Measurements from ENCODE around the gene XRCC3. TPM values are rescaled to one million over a fixed set of nuclear protein-coding genes. Genes with fewer than 3 reads are reported as not detected.

Gene XRCC3
- total and polyA plus RNA-seq, 7 donors, result 1.8 to 15.7 (median 3.6) TPM

GRCh38 chr14:103739793-103740501 is 24.7 kb upstream of the XRCC3 start:
- DNase-seq, result peak; percentile 60
- peaks cover 0 to 36% (median 7%) of the 10 kb centered on the region in 4 donors for H3K36me3 ChIP-seq

GRCh38 chr14:103739466-103739792 is 24.2 kb upstream of the XRCC3 start:
- Histone ChIP-seq H3K27ac (peak overlapping the region in 1 of 4 donors; percentile 3), H3K36me3 (peaks cover 0 to 38% (median 12%) of the 10 kb centered on the region in 4 donors), H3K4me1 (peaks cover 0 to 34% (median 18%) of the 10 kb centered on the region in 4 donors), H3K4me3 (no peak overlapping the region), H3K27me3 (no peaks in the 10 kb centered on the region), H3K9me3 (no peaks in the 10 kb centered on the region)
- TF ChIP-seq POLR2AphosphoS5 (IDR thresholded peaks at IDR 0.05) (no peak), CTCF (IDR thresholded peaks at IDR 0.05) (no peak), EP300 (IDR thresholded peaks at IDR 0.05) (no peak), POLR2A (IDR thresholded peaks at IDR 0.05) (no peak)
- WGBS, 2 donors, result 95 to 96% methylated on average over 6 of the region's 6 CpGs
- peak; percentile 45 for DNase-seq
- intact Hi-C loops (cut with DNase I), result no loop called here

More at GRCh38 chr14:103739793-103740501, 24.7 kb upstream of the XRCC3 start:
- 94 to 96% methylated on average over 30 of the region's 30 CpGs for WGBS, 2 donors
- H3K27ac ChIP-seq, result peak overlapping the region in 1 of 4 donors; percentile 3
- TF ChIP-seq POLR2A (IDR thresholded peaks at IDR 0.05) (no peak), CTCF (IDR thresholded peaks at IDR 0.05) (no peak), EP300 (IDR thresholded peaks at IDR 0.05) (no peak), POLR2AphosphoS5 (IDR thresholded peaks at IDR 0.05) (no peak)
- peaks cover 0 to 29% (median 18%) of the 10 kb centered on the region in 4 donors for H3K4me1 ChIP-seq
- no peak overlapping the region for H3K4me3 ChIP-seq
- intact Hi-C loops (cut with DNase I), result no loop called here
- no peaks in the 10 kb centered on the region for H3K27me3 ChIP-seq
- H3K9me3 ChIP-seq, result no peaks in the 10 kb centered on the region

- Histone ChIP-seq H3K27ac (peak overlapping the region in 1 of 4 donors; percentile 92), H3K27me3 (no peaks in the 10 kb centered on the region), H3K4me3 (no peak overlapping the region), H3K4me1 (peaks cover 0 to 35% (median 18%) of the 10 kb centered on the region in 4 donors), H3K36me3 (peaks cover 0 to 43% (median 18%) of the 10 kb centered on the region in 4 donors), H3K9me3 (no peaks in the 10 kb centered on the region)
- TF ChIP-seq POLR2A (IDR thresholded peaks at IDR 0.05) (no peak), EP300 (IDR thresholded peaks at IDR 0.05) (no peak)
- WGBS, 2 donors, result 93% methylated on average over 34 of the region's 34 CpGs
- intact Hi-C loops (cut with DNase I), result no loop called here
- DNase-seq, result peak; percentile 56
Observed at GRCh38 chr14:103738701-103739451, 23.6 kb upstream of the XRCC3 start.

- H3K4me3 ChIP-seq, result no peak overlapping the region
- 88 to 89% methylated on average over 10 of the region's 10 CpGs for WGBS, 2 donors
- peaks cover 0 to 35% (median 18%) of the 10 kb centered on the region in 4 donors for H3K4me1 ChIP-seq
- H3K36me3 ChIP-seq, result peaks cover 6 to 50% (median 24%) of the 10 kb centered on the region in 4 donors
- no peaks in the 10 kb centered on the region for H3K27me3 ChIP-seq
- peak overlapping the region in 1 of 4 donors; percentile 92 for H3K27ac ChIP-seq
- intact Hi-C loops (cut with DNase I), result no loop called here
- no peaks in the 10 kb centered on the region for H3K9me3 ChIP-seq
- TF ChIP-seq CTCF (IDR thresholded peaks at IDR 0.05) (no peak), EP300 (IDR thresholded peaks at IDR 0.05) (no peak), POLR2A (IDR thresholded peaks at IDR 0.05) (no peak), POLR2AphosphoS5 (IDR thresholded peaks at IDR 0.05) (no peak)
- DNase-seq, result peak; percentile 38
Observed at GRCh38 chr14:103738166-103738565, 22.9 kb upstream of the XRCC3 start.

GRCh38 chr14:103737432-103738045 is 22.3 kb upstream of the XRCC3 start:
- peaks cover 0 to 35% (median 18%) of the 10 kb centered on the region in 4 donors for H3K4me1 ChIP-seq
- H3K36me3 ChIP-seq, result peaks cover 6 to 56% (median 29%) of the 10 kb centered on the region in 4 donors
- 92 to 95% methylated on average over 16 of the region's 16 CpGs for WGBS, 2 donors
- H3K27me3 ChIP-seq, result no peaks in the 10 kb centered on the region
- H3K4me3 ChIP-seq, result no peak overlapping the region
- no peaks in the 10 kb centered on the region for H3K9me3 ChIP-seq
- intact Hi-C loops (cut with DNase I), result no loop called here
- DNase-seq, result peak; percentile 59
- no peak for TF ChIP-seq POLR2AphosphoS5 (IDR thresholded peaks at IDR 0.05)
- no peak for TF ChIP-seq EP300 (IDR thresholded peaks at IDR 0.05)
- TF ChIP-seq POLR2A (IDR thresholded peaks at IDR 0.05), result no peak
- no peak for TF ChIP-seq CTCF (IDR thresholded peaks at IDR 0.05)
- peak overlapping the region; percentile 50 to 92 (median 68) for H3K27ac ChIP-seq

All from sigmoid colon (tissue), 7 donors.